Measurements from ENCODE around the gene RAPGEF1.

Gene RAPGEF1

DNA sequence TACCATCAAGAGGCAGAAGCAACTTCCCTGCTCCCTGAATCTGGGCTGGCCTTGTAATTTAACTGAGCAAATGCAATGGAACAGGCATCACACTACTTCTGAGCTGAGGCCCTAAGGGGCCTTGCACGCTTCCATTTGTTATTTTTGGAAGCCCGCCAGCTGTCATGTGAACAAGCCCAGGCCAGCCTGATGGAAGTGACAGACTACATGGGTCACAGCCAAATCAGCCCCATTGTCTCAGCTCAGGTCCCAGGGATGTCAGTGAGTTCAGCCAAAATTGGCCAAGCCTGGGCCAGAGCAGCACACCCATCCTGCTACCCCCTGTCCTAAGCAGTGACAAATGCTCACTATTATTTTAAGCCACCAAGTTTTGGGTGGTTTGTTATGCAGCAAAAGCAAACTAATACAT lies 121.8 kb downstream of the RAPGEF1 start (continued):
- peak; percentile 88; the same call in 1 of the 2 replicates for TF ChIP-seq RBAK (tag by site-specific recombination; IDR thresholded peaks at IDR 0.05)
- TF ChIP-seq ZBTB48 (tag by site-specific recombination; IDR thresholded peaks at IDR 0.05), result peak; percentile 73; the same call in 1 of the 2 replicates
- no peak for TF ChIP-seq ZNF404 (tag by site-specific recombination; IDR thresholded peaks at IDR 0.05)
- TF ChIP-seq, protein P1, sequence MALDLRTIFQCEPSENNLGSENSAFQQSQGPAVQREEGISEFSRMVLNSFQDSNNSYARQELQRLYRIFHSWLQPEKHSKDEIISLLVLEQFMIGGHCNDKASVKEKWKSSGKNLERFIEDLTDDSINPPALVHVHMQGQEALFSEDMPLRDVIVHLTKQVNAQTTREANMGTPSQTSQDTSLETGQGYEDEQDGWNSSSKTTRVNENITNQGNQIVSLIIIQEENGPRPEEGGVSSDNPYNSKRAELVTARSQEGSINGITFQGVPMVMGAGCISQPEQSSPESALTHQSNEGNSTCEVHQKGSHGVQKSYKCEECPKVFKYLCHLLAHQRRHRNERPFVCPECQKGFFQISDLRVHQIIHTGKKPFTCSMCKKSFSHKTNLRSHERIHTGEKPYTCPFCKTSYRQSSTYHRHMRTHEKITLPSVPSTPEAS (tag by site-specific recombination; IDR thresholded peaks at IDR 0.05), result no peak
- TF ChIP-seq ZNF629 (tag by site-specific recombination; IDR thresholded peaks at IDR 0.05), result peak; percentile 51; the same call in 1 of the 2 replicates
- TF ChIP-seq ZEB2 (tag by site-specific recombination; IDR thresholded peaks at IDR 0.05), result peak; percentile 65; the same call in 1 of the 2 replicates
- no peak for TF ChIP-seq IKZF3 (tag by site-specific recombination; IDR thresholded peaks at IDR 0.05)
- no peak for TF ChIP-seq ZNF837 (tag by site-specific recombination; IDR thresholded peaks at IDR 0.05)
- TF ChIP-seq ZNF549 (tag by site-specific recombination; IDR thresholded peaks at IDR 0.05), result no peak
- TF ChIP-seq, protein P2, sequence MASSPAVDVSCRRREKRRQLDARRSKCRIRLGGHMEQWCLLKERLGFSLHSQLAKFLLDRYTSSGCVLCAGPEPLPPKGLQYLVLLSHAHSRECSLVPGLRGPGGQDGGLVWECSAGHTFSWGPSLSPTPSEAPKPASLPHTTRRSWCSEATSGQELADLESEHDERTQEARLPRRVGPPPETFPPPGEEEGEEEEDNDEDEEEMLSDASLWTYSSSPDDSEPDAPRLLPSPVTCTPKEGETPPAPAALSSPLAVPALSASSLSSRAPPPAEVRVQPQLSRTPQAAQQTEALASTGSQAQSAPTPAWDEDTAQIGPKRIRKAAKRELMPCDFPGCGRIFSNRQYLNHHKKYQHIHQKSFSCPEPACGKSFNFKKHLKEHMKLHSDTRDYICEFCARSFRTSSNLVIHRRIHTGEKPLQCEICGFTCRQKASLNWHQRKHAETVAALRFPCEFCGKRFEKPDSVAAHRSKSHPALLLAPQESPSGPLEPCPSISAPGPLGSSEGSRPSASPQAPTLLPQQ (tag by site-specific recombination; IDR thresholded peaks at IDR 0.05), result peak; percentile 53; the same call in 1 of the 2 replicates
- peak; percentile 69 for TF ChIP-seq ZNF600 (tag by site-specific recombination; IDR thresholded peaks at IDR 0.05)
- TF ChIP-seq ZNF768 (tag by site-specific recombination; IDR thresholded peaks at IDR 0.05), result no peak
- TF ChIP-seq ZBTB17 (tag by site-specific recombination; IDR thresholded peaks at IDR 0.05), result peak; percentile 71
- TF ChIP-seq, protein P3, sequence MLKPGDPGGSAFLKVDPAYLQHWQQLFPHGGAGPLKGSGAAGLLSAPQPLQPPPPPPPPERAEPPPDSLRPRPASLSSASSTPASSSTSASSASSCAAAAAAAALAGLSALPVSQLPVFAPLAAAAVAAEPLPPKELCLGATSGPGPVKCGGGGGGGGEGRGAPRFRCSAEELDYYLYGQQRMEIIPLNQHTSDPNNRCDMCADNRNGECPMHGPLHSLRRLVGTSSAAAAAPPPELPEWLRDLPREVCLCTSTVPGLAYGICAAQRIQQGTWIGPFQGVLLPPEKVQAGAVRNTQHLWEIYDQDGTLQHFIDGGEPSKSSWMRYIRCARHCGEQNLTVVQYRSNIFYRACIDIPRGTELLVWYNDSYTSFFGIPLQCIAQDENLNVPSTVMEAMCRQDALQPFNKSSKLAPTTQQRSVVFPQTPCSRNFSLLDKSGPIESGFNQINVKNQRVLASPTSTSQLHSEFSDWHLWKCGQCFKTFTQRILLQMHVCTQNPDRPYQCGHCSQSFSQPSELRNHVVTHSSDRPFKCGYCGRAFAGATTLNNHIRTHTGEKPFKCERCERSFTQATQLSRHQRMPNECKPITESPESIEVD (tag by site-specific recombination; IDR thresholded peaks at IDR 0.05), result no peak
- peak; percentile 99 for TF ChIP-seq ZNF664 (tag by site-specific recombination; IDR thresholded peaks at IDR 0.05)
- TF ChIP-seq, protein P4, sequence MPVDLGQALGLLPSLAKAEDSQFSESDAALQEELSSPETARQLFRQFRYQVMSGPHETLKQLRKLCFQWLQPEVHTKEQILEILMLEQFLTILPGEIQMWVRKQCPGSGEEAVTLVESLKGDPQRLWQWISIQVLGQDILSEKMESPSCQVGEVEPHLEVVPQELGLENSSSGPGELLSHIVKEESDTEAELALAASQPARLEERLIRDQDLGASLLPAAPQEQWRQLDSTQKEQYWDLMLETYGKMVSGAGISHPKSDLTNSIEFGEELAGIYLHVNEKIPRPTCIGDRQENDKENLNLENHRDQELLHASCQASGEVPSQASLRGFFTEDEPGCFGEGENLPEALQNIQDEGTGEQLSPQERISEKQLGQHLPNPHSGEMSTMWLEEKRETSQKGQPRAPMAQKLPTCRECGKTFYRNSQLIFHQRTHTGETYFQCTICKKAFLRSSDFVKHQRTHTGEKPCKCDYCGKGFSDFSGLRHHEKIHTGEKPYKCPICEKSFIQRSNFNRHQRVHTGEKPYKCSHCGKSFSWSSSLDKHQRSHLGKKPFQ (tag by site-specific recombination; IDR thresholded peaks at IDR 0.05), result peak; percentile 69; the same call in 1 of the 2 replicates
- TF ChIP-seq SP3 (tag by site-specific recombination; IDR thresholded peaks at IDR 0.05), result no peak
- no peak for TF ChIP-seq ZBTB7A (tag by site-specific recombination; IDR thresholded peaks at IDR 0.05; ENCODE audit: low read depth)
- no peak for TF ChIP-seq ZNF426 (tag by site-specific recombination; IDR thresholded peaks at IDR 0.05)
- peak; percentile 72; the same call in 1 of the 2 replicates for TF ChIP-seq ZBTB8A (tag by site-specific recombination; IDR thresholded peaks at IDR 0.05)
- TF ChIP-seq FEZF1 (tag by site-specific recombination; IDR thresholded peaks at IDR 0.05), result peak; percentile 78
- TF ChIP-seq ZNF624 (tag by site-specific recombination; IDR thresholded peaks at IDR 0.05), result no peak
- TF ChIP-seq ZNF366 (tag by site-specific recombination; conservative IDR thresholded peaks at IDR 0.05), result peak; percentile 78
- peak; percentile 61 for TF ChIP-seq SP7 (tag by site-specific recombination; IDR thresholded peaks at IDR 0.05)
- 0 out of 2 replicates have a peak, but pooled peaks have one; percentile 39 for TF ChIP-seq ZSCAN30 (tag by site-specific recombination; IDR thresholded peaks at IDR 0.05)
- TF ChIP-seq ZNF521 (tag by site-specific recombination; IDR thresholded peaks at IDR 0.05), result no peak
- TF ChIP-seq ZNF24 (tag by site-specific recombination; IDR thresholded peaks at IDR 0.05), result no peak
- peak; percentile 88 for TF ChIP-seq OSR2 (tag by site-specific recombination; IDR thresholded peaks at IDR 0.05)
- 0 out of 2 replicates have a peak, but pooled peaks have one; percentile 59 for TF ChIP-seq ZNF121 (tag by site-specific recombination; IDR thresholded peaks at IDR 0.05)
- no peak for TF ChIP-seq ZNF146 (tag by site-specific recombination; IDR thresholded peaks at IDR 0.05)
- TF ChIP-seq, protein P5, sequence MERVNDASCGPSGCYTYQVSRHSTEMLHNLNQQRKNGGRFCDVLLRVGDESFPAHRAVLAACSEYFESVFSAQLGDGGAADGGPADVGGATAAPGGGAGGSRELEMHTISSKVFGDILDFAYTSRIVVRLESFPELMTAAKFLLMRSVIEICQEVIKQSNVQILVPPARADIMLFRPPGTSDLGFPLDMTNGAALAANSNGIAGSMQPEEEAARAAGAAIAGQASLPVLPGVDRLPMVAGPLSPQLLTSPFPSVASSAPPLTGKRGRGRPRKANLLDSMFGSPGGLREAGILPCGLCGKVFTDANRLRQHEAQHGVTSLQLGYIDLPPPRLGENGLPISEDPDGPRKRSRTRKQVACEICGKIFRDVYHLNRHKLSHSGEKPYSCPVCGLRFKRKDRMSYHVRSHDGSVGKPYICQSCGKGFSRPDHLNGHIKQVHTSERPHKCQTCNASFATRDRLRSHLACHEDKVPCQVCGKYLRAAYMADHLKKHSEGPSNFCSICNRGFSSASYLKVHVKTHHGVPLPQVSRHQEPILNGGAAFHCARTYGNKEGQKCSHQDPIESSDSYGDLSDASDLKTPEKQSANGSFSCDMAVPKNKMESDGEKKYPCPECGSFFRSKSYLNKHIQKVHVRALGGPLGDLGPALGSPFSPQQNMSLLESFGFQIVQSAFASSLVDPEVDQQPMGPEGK (tag by site-specific recombination; IDR thresholded peaks at IDR 0.05), result no peak; the same call in 1 of the 2 replicates
- TF ChIP-seq, protein P6, sequence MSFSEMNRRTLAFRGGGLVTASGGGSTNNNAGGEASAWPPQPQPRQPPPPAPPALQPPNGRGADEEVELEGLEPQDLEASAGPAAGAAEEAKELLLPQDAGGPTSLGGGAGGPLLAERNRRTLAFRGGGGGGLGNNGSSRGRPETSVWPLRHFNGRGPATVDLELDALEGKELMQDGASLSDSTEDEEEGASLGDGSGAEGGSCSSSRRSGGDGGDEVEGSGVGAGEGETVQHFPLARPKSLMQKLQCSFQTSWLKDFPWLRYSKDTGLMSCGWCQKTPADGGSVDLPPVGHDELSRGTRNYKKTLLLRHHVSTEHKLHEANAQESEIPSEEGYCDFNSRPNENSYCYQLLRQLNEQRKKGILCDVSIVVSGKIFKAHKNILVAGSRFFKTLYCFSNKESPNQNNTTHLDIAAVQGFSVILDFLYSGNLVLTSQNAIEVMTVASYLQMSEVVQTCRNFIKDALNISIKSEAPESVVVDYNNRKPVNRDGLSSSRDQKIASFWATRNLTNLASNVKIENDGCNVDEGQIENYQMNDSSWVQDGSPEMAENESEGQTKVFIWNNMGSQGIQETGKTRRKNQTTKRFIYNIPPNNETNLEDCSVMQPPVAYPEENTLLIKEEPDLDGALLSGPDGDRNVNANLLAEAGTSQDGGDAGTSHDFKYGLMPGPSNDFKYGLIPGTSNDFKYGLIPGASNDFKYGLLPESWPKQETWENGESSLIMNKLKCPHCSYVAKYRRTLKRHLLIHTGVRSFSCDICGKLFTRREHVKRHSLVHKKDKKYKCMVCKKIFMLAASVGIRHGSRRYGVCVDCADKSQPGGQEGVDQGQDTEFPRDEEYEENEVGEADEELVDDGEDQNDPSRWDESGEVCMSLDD (tag by site-specific recombination; IDR thresholded peaks at IDR 0.05), result no peak
